K562 (cell line): Measurements from ENCODE around the gene BEST3. TPM values are rescaled to one million over a fixed set of nuclear protein-coding genes. Genes with fewer than 3 reads are reported as not detected.
A peak's percentile ranks its signal among the peaks of the same experiment; 100 is the strongest.

Experiments
- ATF1 ChIP-seq, 2 experiments: fragments of 450-650 bp in 1 of 2; IDR thresholded peaks; 2 replicates each; pipeline ENCODE4 v1.6.1; 2016; ENCODE audit warnings: missing compliant biosample characterization in 1 of 2, missing genetic modification characterization in 1 of 2
- CEBPG ChIP-seq, 3 experiments: fragments of 200-800 bp in 1 of 3; sonication (Bioruptor generic) in 1 of 3; sonication (generic) in 1 of 3; formaldehyde crosslinking in 1 of 3; IDR thresholded peaks in 2 of 3; conservative IDR thresholded peaks in 1 of 3; 2 replicates each; pipeline versions ENCODE4 v1.6.1 to v1.8.0; 2016 to 2022; ENCODE audit warnings: missing compliant biosample characterization in 2 of 3, missing genetic modification characterization in 2 of 3, mild to moderate bottlenecking in 1 of 3, missing genetic modification reagents in 1 of 3
- CHD4 ChIP-seq: fragments of 200-600 bp; sonication (generic); IDR thresholded peaks from 3 replicates; pipeline ENCODE4 v1.6.1; 2012; ENCODE audit warnings: low read depth, mild to moderate bottlenecking, mixed read lengths, low read length, inconsistent platforms; ENCODE audit not compliant: insufficient read depth, insufficient replicate concordance, poor library complexity, severe bottlenecking
- DACH1 ChIP-seq: fragments of 450-650 bp; IDR thresholded peaks from 2 replicates; pipeline ENCODE4 v1.6.1; 2018; ENCODE audit not compliant: partially characterized antibody
- EGR1 ChIP-seq: fragments of 450-650 bp; conservative IDR thresholded peaks from 2 replicates; pipeline ENCODE4 v1.6.1; 2017; ENCODE audit warnings: mild to moderate bottlenecking
- FOXA3 ChIP-seq, 2 experiments: fragments of 450-650 bp in 1 of 2; sonication (generic) in 1 of 2; formaldehyde crosslinking; IDR thresholded peaks in 1 of 2; conservative IDR thresholded peaks in 1 of 2; 2 replicates each; pipeline versions ENCODE4 v1.4.0 to v1.8.0; 2020 to 2022; ENCODE audit warnings: mild to moderate bottlenecking in 2 of 2, missing genetic modification reagents in 1 of 2
- HDAC3 ChIP-seq: fragments of 450-650 bp; IDR thresholded peaks from 2 replicates; pipeline ENCODE4 v1.6.1; 2018; ENCODE audit warnings: borderline replicate concordance, mild to moderate bottlenecking, moderate library complexity; ENCODE audit not compliant: partially characterized antibody
- HNRNPL ChIP-seq: fragments of 200-400 bp; formaldehyde crosslinking; IDR thresholded peaks from 2 replicates; pipeline ENCODE4 v1.6.1; 2017; ENCODE audit warnings: low read depth, mild to moderate bottlenecking, low read length
- KLF13 ChIP-seq: fragments of 450-650 bp; IDR thresholded peaks from 2 replicates; pipeline ENCODE4 v1.6.1; 2016; ENCODE audit warnings: missing genetic modification characterization, low read depth, mild to moderate bottlenecking, missing compliant biosample characterization, moderate library complexity, borderline replicate concordance
- SP1 ChIP-seq: sonication (generic); formaldehyde crosslinking; IDR thresholded peaks from 2 replicates; pipeline ENCODE4 v1.8.1; 2022; ENCODE audit warnings: mild to moderate bottlenecking, missing genetic modification reagents
- SUPT5H ChIP-seq: fragments of 450-650 bp; IDR thresholded peaks from 2 replicates; pipeline ENCODE4 v1.6.1; 2016
- TBL1XR1 ChIP-seq, 2 experiments: IDR thresholded peaks; 2 replicates each; pipeline ENCODE4 v1.6.1; 2012; ENCODE audit warnings: improper control_type of control experiment in 2 of 2, low read length in 2 of 2, mild to moderate bottlenecking in 1 of 2
- TCF7L2 ChIP-seq: fragments of 150-350 bp; IDR thresholded peaks from 2 replicates; pipeline ENCODE4 v1.6.1; 2016; ENCODE audit warnings: low read depth, mild to moderate bottlenecking, low read length, moderate library complexity
- TEAD2 ChIP-seq: fragments of 450-650 bp; IDR thresholded peaks from 2 replicates; pipeline ENCODE4 v1.6.1; 2016; ENCODE audit warnings: missing genetic modification characterization, control low read depth, missing compliant biosample characterization
- TOE1 ChIP-seq, 2 experiments: fragments of 450-650 bp in 1 of 2; sonication (generic) in 1 of 2; formaldehyde crosslinking in 1 of 2; IDR thresholded peaks; 2 replicates each; pipeline versions ENCODE4 v1.7.1 to v1.8.0; 2016 to 2022; ENCODE audit warnings: borderline replicate concordance in 2 of 2, mild to moderate bottlenecking in 2 of 2, antibody characterized with exemption in 1 of 2, inconsistent platforms in 1 of 2, low read depth in 1 of 2, missing genetic modification reagents in 1 of 2, moderate library complexity in 1 of 2
- ZFP30 ChIP-seq: fragments of 250-450 bp; sonication (Bioruptor Pico); IDR thresholded peaks from 2 replicates; pipeline ENCODE4 v1.8.0; 2022; ENCODE audit warnings: moderate library complexity, mild to moderate bottlenecking, inconsistent platforms, borderline replicate concordance
- ZNF586 ChIP-seq: fragments of 450-650 bp; formaldehyde crosslinking; conservative IDR thresholded peaks from 2 replicates; pipeline ENCODE4 v1.4.0; 2020; ENCODE audit warnings: mild to moderate bottlenecking, moderate library complexity
- ZNF639 ChIP-seq, 2 experiments: fragments of 200-800 bp in 1 of 2; sonication (Bioruptor generic) in 1 of 2; sonication (generic) in 1 of 2; formaldehyde crosslinking in 1 of 2; IDR thresholded peaks in 1 of 2; conservative IDR thresholded peaks in 1 of 2; 2 replicates each; pipeline versions ENCODE4 v1.5.0 to v1.6.1; 2016 to 2020; ENCODE audit warnings: missing compliant biosample characterization in 1 of 2, missing genetic modification characterization in 1 of 2, missing genetic modification reagents in 1 of 2
- polyA plus RNA-seq, 8 experiments: library from polyadenylated mRNA; depleted of rRNA in 4 of 8; stranded (reverse) in 5 of 8; unstranded in 3 of 8; fragments of >200 nt; fragmentation: Nextera tagmentation in 2 of 8; fragmentation: Illumina TruSeq in 1 of 8; extraction: Ambion mirVana in 2 of 8; extraction: Trizol in 1 of 8; gene quantifications; 2 replicates each; pipeline versions ENCODE4 v1.2.1 to v1.2.3, GENCODE V29; 2011 to 2014; ENCODE audit warnings: inconsistent platforms in 1 of 8, missing spikeins in 1 of 8
- total RNA-seq, 7 experiments: library from RNA; depleted of rRNA in 6 of 7; stranded (reverse); fragments of >200 nt in 6 of 7; fragmentation: Illumina TruSeq in 2 of 7; extraction: Trizol in 2 of 7; gene quantifications; 2 replicates each; pipeline versions ENCODE4 v1.2.1 to v1.2.3, GENCODE V29; 2011 to 2021; ENCODE audit warnings: low replicate concordance in 1 of 7
- TF ChIP-seq, protein P1 (sequence below), 2 experiments: IDR thresholded peaks; 2 replicates each; pipeline ENCODE4 v1.6.1; 2012; ENCODE audit warnings: improper control_type of control experiment in 2 of 2, low read depth in 2 of 2, low read length in 2 of 2, borderline replicate concordance in 1 of 2

Gene BEST3
- total and polyA plus RNA-seq, 9 of the 15 experiments (the other 6 are each of a cell fraction or from before 2014, with no cell fraction given) = 0.15 TPM; not detected in 8

DNA sequence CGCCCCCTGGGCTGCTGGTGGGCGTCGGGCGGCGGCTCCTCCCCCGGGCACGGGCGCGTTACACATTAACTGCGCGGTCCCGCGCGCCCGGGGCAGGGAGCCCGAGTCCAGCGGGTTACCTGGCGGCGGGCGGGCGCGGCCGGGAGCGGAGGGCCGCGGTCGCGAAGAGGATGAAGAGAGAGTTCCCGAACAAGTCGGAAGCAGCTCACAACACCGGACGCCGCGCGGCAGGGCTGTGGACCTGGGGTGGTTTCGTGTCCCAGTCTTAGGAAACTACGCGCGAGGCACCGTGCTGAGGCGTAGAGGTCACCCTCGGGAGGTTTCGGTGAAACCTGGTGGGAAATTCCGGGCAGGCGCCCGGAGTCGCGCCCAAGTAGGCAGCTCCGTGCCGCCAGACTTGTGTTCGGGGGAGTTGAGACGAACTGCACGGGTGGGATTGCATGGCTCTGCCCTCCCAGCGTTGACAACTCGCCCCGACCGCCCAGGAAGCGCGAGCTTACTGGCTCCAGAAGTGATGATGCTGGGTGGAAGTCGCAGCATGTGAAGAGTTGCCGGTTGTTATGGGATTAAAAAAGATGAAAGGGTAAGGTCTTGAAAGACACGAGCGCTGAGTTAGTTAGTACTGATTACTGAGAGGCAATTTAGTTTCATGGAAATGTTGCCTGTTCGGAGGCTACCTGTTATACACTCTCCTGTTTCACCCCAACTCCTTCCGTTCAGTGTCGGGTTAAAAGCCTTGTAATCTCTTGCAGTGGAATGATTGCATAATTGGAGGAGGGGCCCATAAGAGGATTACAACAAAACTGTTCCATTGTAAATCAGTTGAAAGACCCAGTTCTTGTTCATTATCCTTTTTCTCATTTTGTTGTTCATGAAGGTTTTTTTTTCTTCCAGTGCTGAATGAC, 40.4 kb upstream of the BEST3 start (continued):
- TF ChIP-seq FOXA3 (CRISPR knock-in tag; conservative IDR thresholded peaks at IDR 0.05 in 1 of 2, IDR thresholded peaks at IDR 0.05 in 1 of 2) = no peak
- TF ChIP-seq ZNF639 (CRISPR knock-in tag; conservative IDR thresholded peaks at IDR 0.05 in 1 of 2, IDR thresholded peaks at IDR 0.05 in 1 of 2) = no peak
- TF ChIP-seq TOE1 (IDR thresholded peaks at IDR 0.05; ENCODE audit: borderline replicate concordance) = no peak
- no peak for TF ChIP-seq TOE1 (CRISPR knock-in tag; IDR thresholded peaks at IDR 0.05; ENCODE audit: borderline replicate concordance, low read depth)
- TF ChIP-seq SP1 (CRISPR knock-in tag) = no peak
- TF ChIP-seq ZNF586 (CRISPR knock-in tag) = no peak
- TF ChIP-seq TEAD2 (tag) = no peak
- TF ChIP-seq SUPT5H = no peak
- TF ChIP-seq EGR1 = no peak
- no peak for TF ChIP-seq HNRNPL
- TF ChIP-seq KLF13 = no peak
- TF ChIP-seq ZFP30 (CRISPR knock-in tag) = no peak
- TF ChIP-seq DACH1 = no peak
- TF ChIP-seq TBL1XR1 (IDR thresholded peaks at IDR 0.05; ENCODE audit: low read length in 2 of 2) = no peak
- no peak for TF ChIP-seq TCF7L2
- no peak for TF ChIP-seq HDAC3
- TF ChIP-seq ATF1 (CRISPR knock-in tag; IDR thresholded peaks at IDR 0.05) = no peak
- TF ChIP-seq ATF1 (tag; IDR thresholded peaks at IDR 0.05) = 0 out of 2 replicates have a peak, but pooled peaks have one; percentile 22
- TF ChIP-seq CEBPG (CRISPR knock-in tag; IDR thresholded peaks at IDR 0.05) = peak; percentile 60; the same call in 1 of the 2 replicates
- TF ChIP-seq CEBPG (tag; conservative IDR thresholded peaks at IDR 0.05 in 1 of 2, IDR thresholded peaks at IDR 0.05 in 1 of 2) = peak; percentile 92 to 94
- TF ChIP-seq CHD4 = no peak
- TF ChIP-seq, protein P1, sequence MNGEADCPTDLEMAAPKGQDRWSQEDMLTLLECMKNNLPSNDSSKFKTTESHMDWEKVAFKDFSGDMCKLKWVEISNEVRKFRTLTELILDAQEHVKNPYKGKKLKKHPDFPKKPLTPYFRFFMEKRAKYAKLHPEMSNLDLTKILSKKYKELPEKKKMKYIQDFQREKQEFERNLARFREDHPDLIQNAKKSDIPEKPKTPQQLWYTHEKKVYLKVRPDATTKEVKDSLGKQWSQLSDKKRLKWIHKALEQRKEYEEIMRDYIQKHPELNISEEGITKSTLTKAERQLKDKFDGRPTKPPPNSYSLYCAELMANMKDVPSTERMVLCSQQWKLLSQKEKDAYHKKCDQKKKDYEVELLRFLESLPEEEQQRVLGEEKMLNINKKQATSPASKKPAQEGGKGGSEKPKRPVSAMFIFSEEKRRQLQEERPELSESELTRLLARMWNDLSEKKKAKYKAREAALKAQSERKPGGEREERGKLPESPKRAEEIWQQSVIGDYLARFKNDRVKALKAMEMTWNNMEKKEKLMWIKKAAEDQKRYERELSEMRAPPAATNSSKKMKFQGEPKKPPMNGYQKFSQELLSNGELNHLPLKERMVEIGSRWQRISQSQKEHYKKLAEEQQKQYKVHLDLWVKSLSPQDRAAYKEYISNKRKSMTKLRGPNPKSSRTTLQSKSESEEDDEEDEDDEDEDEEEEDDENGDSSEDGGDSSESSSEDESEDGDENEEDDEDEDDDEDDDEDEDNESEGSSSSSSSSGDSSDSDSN (IDR thresholded peaks at IDR 0.05; ENCODE audit: borderline replicate concordance in 1 of 2, low read depth in 2 of 2, low read length in 2 of 2) = no peak
